Left lung (tissue), 10 donors: ENCODE results near the gene INSYN1. TPM values are rescaled to one million over a fixed set of nuclear protein-coding genes. Genes with fewer than 3 reads are reported as not detected.

Source experiments
- ATAC-seq: fragments of 200-7000 bp; cut with Tn5 transposase; one replicate; pipeline ENCODE4 v1.9.1; 2020; ENCODE audit warnings: moderate library complexity
- DNase-seq, 4 donors: peaks; one replicate each; pipeline ENCODE4 v3.0.0-alpha.2; 2013 to 2020
- H3K27ac ChIP-seq, 2 donors: fragments of 200-600 bp; sonication (generic) in 1 of 2; one replicate each; pipeline versions ENCODE4 v1.5.0 to v1.8.0; 2020 to 2021
- H3K27me3 ChIP-seq, 2 donors: fragments of 200-600 bp; sonication (generic) in 1 of 2; one replicate each; pipeline versions ENCODE4 v1.5.0 to v1.8.0; 2020 to 2021
- H3K36me3 ChIP-seq, 2 donors: fragments of 200-600 bp; sonication (generic) in 1 of 2; one replicate each; pipeline versions ENCODE4 v1.5.0 to v1.8.0; 2020 to 2021
- H3K4me1 ChIP-seq, 2 donors: fragments of 200-600 bp; one replicate each; pipeline ENCODE4 v1.8.0; 2021
- H3K4me3 ChIP-seq, 2 donors: fragments of 200-600 bp; sonication (generic) in 1 of 2; one replicate each; pipeline versions ENCODE4 v1.5.0 to v1.8.0; 2020 to 2021; ENCODE audit warnings: mild to moderate bottlenecking in 1 of 2
- H3K9me3 ChIP-seq, 2 donors: fragments of 200-600 bp; sonication (generic) in 1 of 2; one replicate each; pipeline versions ENCODE4 v1.5.0 to v1.8.0; 2020 to 2021
- CTCF ChIP-seq, 2 donors: fragments of 200-600 bp; sonication (generic) in 1 of 2; IDR thresholded peaks; one replicate each; pipeline versions ENCODE4 v1.5.0 to v1.8.0; 2021; ENCODE audit warnings: antibody characterized with exemption in 2 of 2
- intact Hi-C, 2 donors: fragments of 100-400 bp; cut with DNase I; formaldehyde crosslinking; loops; one replicate each; pipeline versions ENCODE4 v1.11.2 to v1.14.2; 2022
- polyA plus RNA-seq, 6 donors: library from polyadenylated mRNA; unstranded; fragments of 120-200 nt; gene quantifications; one replicate each; pipeline ENCODE4 v1.2.1, GENCODE V29; 2013; ENCODE audit not compliant: insufficient read length in 6 of 6
- total RNA-seq, 2 donors: library from RNA; stranded (reverse); fragmentation: NEBNext Ultra II Directional; extraction: Animal tissue kit (Norgen Biotek cat#: 25700); gene quantifications; one replicate each; pipeline ENCODE4 v1.2.1, GENCODE V29; 2021
- donor health status: DM: no; HTN: yes; CAD: no.
- donor health status: DM: no; HTN: no; CAD: no.

INSYN1 gene
- total and polyA plus RNA-seq, 8 donors, result 2.8 to 40.7 (median 20.6) TPM

- Histone ChIP-seq H3K4me1 (peaks cover 0 to 8% of the 10 kb centered on the region in 2 donors), H3K9me3 (no peaks in the 10 kb centered on the region), H3K27me3 (peaks cover 6 to 86% of the 10 kb centered on the region in 2 donors), H3K36me3 (no peaks in the 10 kb centered on the region), H3K27ac (no peak overlapping the region), H3K4me3 (no peak overlapping the region)
- TF ChIP-seq CTCF (IDR thresholded peaks at IDR 0.05), result no peak
- ATAC-seq (no peak), DNase-seq (no peak)
- intact Hi-C loops, result no loop called here
These were observed 3.9 kb upstream of the INSYN1 start for GRCh38 chr15:73756947-73757513.

- TF ChIP-seq CTCF (IDR thresholded peaks at IDR 0.05), result no peak
- no peak for ATAC-seq
These were observed 3.2 kb upstream of the INSYN1 start for GRCh38 chr15:73756390-73756789.

GRCh38 chr15:73755946-73756345 is 2.8 kb upstream of the INSYN1 start:
- ATAC-seq, result no peak
- no peaks in the 10 kb centered on the region for H3K36me3 ChIP-seq
- peaks cover 15 to 86% of the 10 kb centered on the region in 2 donors for H3K27me3 ChIP-seq

More at GRCh38 chr15:73756390-73756789, 3.2 kb upstream of the INSYN1 start:
- Histone ChIP-seq H3K4me3 (no peak overlapping the region), H3K36me3 (no peaks in the 10 kb centered on the region), H3K27ac (no peak overlapping the region), H3K4me1 (peaks cover 0 to 13% of the 10 kb centered on the region in 2 donors), H3K9me3 (no peaks in the 10 kb centered on the region), H3K27me3 (peaks cover 11 to 86% of the 10 kb centered on the region in 2 donors)
- intact Hi-C loops, result no loop called here
- DNase-seq, result no peak

GRCh38 chr15:73755481-73755880 is 2.3 kb upstream of the INSYN1 start:
- ATAC-seq (no peak), DNase-seq (no peak)
- peaks cover 0 to 13% of the 10 kb centered on the region in 2 donors for H3K4me1 ChIP-seq
- H3K36me3 ChIP-seq, result no peaks in the 10 kb centered on the region
- intact Hi-C loops, result no loop called here
- peaks cover 15 to 86% of the 10 kb centered on the region in 2 donors for H3K27me3 ChIP-seq
- H3K9me3 ChIP-seq, result no peaks in the 10 kb centered on the region
- TF ChIP-seq CTCF (IDR thresholded peaks at IDR 0.05), result no peak
- no peak overlapping the region for H3K4me3 ChIP-seq
- H3K27ac ChIP-seq, result no peak overlapping the region

More at GRCh38 chr15:73755946-73756345, 2.8 kb upstream of the INSYN1 start:
- no peak for TF ChIP-seq CTCF (IDR thresholded peaks at IDR 0.05)
- H3K27ac ChIP-seq, result no peak overlapping the region
- intact Hi-C loops, result no loop called here
- no peaks in the 10 kb centered on the region for H3K9me3 ChIP-seq
- DNase-seq, result no peak
- H3K4me3 ChIP-seq, result no peak overlapping the region
- peaks cover 0 to 13% of the 10 kb centered on the region in 2 donors for H3K4me1 ChIP-seq

- H3K36me3 ChIP-seq, result no peaks in the 10 kb centered on the region
- TF ChIP-seq CTCF (IDR thresholded peaks at IDR 0.05), result no peak
- peaks cover 0 to 13% of the 10 kb centered on the region in 2 donors for H3K4me1 ChIP-seq
- intact Hi-C loops, result no loop called here
- peaks cover 15 to 86% of the 10 kb centered on the region in 2 donors for H3K27me3 ChIP-seq
- DNase-seq, result no peak
- H3K4me3 ChIP-seq, result no peak overlapping the region
- H3K9me3 ChIP-seq, result no peaks in the 10 kb centered on the region
- ATAC-seq, result no peak
- H3K27ac ChIP-seq, result no peak overlapping the region
These were observed 1.3 kb upstream of the INSYN1 start for GRCh38 chr15:73754461-73754860.
